GM06990 (cell line): ENCODE data around the gene RNF17.
A peak's percentile ranks its signal among the peaks of the same experiment; 100 is the strongest.
"Not testable (repeated sequence)": the region's sequence is repeated elsewhere in the genome, so short reads cannot be mapped to it uniquely, and the experiment has no call there.

ENCODE experiments used
- DNase-seq: peaks from one replicate; pipeline ENCODE4 v3.0.0-alpha.2; 2011; ENCODE audit not compliant: insufficient read length; ENCODE audit errors: extremely low read depth
- H3K27me3 ChIP-seq: replicated peaks from 2 replicates; pipeline ENCODE4 v1.6.0; 2011; ENCODE audit warnings: low read length; ENCODE audit not compliant: control insufficient read depth, insufficient read depth
- H3K36me3 ChIP-seq: 2 replicates; pipeline ENCODE4 v1.5.1; 2011; ENCODE audit warnings: low read length; ENCODE audit not compliant: control insufficient read depth, insufficient read depth
- H3K4me3 ChIP-seq: replicated peaks from 2 replicates; pipeline ENCODE4 v1.5.1; 2011; ENCODE audit warnings: low read depth, mild to moderate bottlenecking, control low read depth, low read length
- CTCF ChIP-seq: IDR thresholded peaks from 2 replicates; pipeline ENCODE4 v1.5.1; 2011; ENCODE audit warnings: low read length, control low read depth, mild to moderate bottlenecking, inconsistent platforms; ENCODE audit not compliant: insufficient read depth, poor library complexity, severe bottlenecking

Gene RNF17

DNA sequence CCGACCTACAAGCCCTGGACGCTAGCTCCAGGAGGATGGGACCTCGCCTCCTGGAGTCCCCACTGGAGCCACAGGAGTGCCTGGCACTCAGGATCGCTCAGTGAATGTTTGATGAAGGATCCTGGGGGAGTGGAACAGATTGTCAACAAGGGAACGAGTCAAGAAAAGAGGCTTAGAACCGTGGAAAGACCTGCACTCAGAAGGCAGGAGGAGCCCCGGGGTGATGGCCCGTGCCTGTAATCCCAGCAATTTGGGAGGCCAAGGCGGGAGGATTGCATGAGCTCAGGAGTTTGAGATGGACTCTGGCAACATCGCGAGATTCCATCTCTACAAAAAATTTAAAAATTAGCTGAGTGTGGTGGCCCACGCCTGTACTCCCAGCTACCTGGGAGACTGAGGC, 44.8 kb upstream of the RNF17 start:
- TF ChIP-seq CTCF, result no peak
- no peak for DNase-seq
- H3K4me3 ChIP-seq, result no peak overlapping the region
- H3K27me3 ChIP-seq, result peaks cover 1% of the 10 kb centered on the region
- no peaks in the 10 kb centered on the region for H3K36me3 ChIP-seq

- DNase-seq, result no peak
- peaks cover 1% of the 10 kb centered on the region for H3K27me3 ChIP-seq
Observed at GRCh38 chr13:24723206-24723605, 40.8 kb upstream of the RNF17 start.

GRCh38 chr13:24724714-24725113, 39.3 kb upstream of the RNF17 start:
- no peak for TF ChIP-seq CTCF
- Histone ChIP-seq H3K4me3 (no peak overlapping the region), H3K36me3 (no peaks in the 10 kb centered on the region), H3K27me3 (peaks cover 1% of the 10 kb centered on the region)
- DNase-seq, result no peak

More at GRCh38 chr13:24723206-24723605, 40.8 kb upstream of the RNF17 start:
- H3K4me3 ChIP-seq, result no peak overlapping the region
- no peaks in the 10 kb centered on the region for H3K36me3 ChIP-seq
- TF ChIP-seq CTCF, result no peak

DNA sequence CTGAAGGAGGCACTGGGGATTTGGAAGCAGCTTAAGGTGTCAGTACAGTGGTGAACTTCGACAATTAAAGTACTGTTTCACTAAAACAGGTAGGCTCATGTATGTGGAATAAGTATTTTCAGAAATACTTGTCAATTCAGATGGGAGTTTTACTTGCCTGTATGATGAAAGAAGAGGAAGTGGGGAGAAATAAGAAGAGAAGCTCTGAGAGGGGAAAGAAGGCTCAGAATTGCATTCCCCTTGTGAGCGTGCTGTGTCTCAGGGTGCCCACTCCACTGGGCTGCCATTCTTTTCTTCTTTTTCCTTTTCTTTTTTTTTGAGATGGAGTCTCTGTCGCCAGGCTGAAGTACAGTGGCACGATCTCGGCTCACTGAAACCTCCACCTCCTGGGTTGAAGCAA, 38.6 kb upstream of the RNF17 start:
- Histone ChIP-seq H3K4me3 (no peak overlapping the region), H3K36me3 (no peaks in the 10 kb centered on the region), H3K27me3 (peaks cover under 1% of the 10 kb centered on the region)
- TF ChIP-seq CTCF, result no peak
- DNase-seq, result no peak

- H3K36me3 ChIP-seq, result no peaks in the 10 kb centered on the region
- no peak overlapping the region for H3K4me3 ChIP-seq
- H3K27me3 ChIP-seq, result no peaks in the 10 kb centered on the region
- peak; percentile 86 for TF ChIP-seq CTCF
- peak; percentile 57 for DNase-seq
Observed at GRCh38 chr13:24727731-24728601, 36.0 kb upstream of the RNF17 start.

DNA sequence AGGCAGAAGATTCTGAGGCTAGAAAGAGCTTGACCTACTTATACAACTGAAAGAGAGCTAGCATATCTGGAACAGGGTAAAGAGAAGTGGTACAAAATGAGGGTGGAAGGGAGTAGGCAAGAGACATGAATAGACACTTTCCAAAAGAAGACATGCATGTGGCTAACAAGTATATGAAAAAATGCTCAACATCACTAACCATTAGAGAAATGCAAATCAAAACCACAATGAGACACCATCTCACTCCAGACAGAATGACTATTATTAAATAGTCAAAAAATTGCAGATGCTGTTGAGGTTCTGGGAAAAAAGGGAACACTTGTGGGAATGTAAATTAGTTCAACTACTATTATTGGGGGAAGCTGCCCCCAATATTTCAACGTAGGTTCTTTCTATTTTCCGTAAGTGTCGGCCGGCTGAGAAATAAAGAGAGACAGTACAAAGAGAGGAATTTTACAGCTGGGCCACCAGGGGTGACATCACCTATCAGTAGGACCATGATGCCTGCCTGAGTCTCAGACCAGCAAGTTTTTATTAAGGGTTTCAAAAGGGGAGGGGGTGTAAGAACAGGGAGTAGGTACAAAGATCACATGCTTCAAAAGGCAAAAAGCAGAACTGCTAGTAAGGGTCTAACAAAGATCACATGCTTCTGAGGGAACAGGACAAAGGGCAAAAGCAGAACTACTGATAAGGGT, 32.9 kb upstream of the RNF17 start:
- DNase-seq, result peak; percentile 44
- not testable (repeated sequence) for H3K36me3 ChIP-seq, H3K4me3 ChIP-seq, H3K27me3 ChIP-seq
